PC-3 (cell line): Measurements from ENCODE around the gene CSF1. TPM values are rescaled to one million over a fixed set of nuclear protein-coding genes. Genes with fewer than 3 reads are reported as not detected.

ENCODE experiments used
- ATAC-seq: fragments of 200-7000 bp; cut with Tn5 transposase; 2 replicates; pipeline ENCODE4 v1.9.1; 2020; ENCODE audit warnings: mild to moderate bottlenecking, moderate library complexity
- BruUV-seq: library from RNA; stranded (reverse); fragments of 400-500 nt; replicated peaks from 2 replicates; lab custom pipeline; 2021; lab: Mats Ljungman, UMichigan
- CTCF ChIA-PET: fragments of 300-600 bp; sonication (Branson Sonifier 250); formaldehyde crosslinking; loops from one replicate; lab custom pipeline; 2022; ENCODE audit warnings: antibody characterized with exemption; lab: Charles Lee
- POLR2A ChIA-PET: fragments of 300-600 bp; sonication (Branson Sonifier 250); formaldehyde crosslinking; loops from one replicate; lab custom pipeline; 2022; ENCODE audit warnings: antibody characterized with exemption; ENCODE audit not compliant: unreplicated experiment; lab: Charles Lee
- DNase-seq: peaks from one replicate; pipeline ENCODE4 v3.0.0-alpha.2; 2015
- H2AFZ ChIP-seq: fragments of 300-600 bp; sonication (generic); 2 replicates; pipeline ENCODE4 v1.6.0; 2016; ENCODE audit warnings: antibody characterized with exemption, low read length
- H3F3A ChIP-seq: fragments of 300-600 bp; sonication (generic); one replicate; pipeline ENCODE4 v1.6.0; 2017; ENCODE audit warnings: antibody characterized with exemption, low read length, control low read depth, mild to moderate bottlenecking; ENCODE audit not compliant: unreplicated experiment
- H3K27ac ChIP-seq: fragments of 300-600 bp; sonication (generic); 2 replicates; pipeline ENCODE4 v1.5.1; 2016; ENCODE audit warnings: mild to moderate bottlenecking, low read length
- H3K27me3 ChIP-seq: fragments of 300-600 bp; sonication (generic); 2 replicates; pipeline ENCODE4 v1.6.1; 2016; ENCODE audit warnings: low read length, mixed read lengths
- H3K36me3 ChIP-seq: fragments of 300-600 bp; sonication (generic); 2 replicates; pipeline ENCODE4 v1.6.1; 2016; ENCODE audit warnings: low read depth, mixed run types, low read length, mixed read lengths
- H3K4me1 ChIP-seq: fragments of 300-600 bp; sonication (generic); 2 replicates; pipeline ENCODE4 v1.5.1; 2016; ENCODE audit warnings: low read length; ENCODE audit not compliant: insufficient read depth
- H3K4me2 ChIP-seq: fragments of 300-600 bp; sonication (generic); 2 replicates; pipeline ENCODE4 v1.6.0; 2016; ENCODE audit warnings: low read length
- H3K4me3 ChIP-seq: fragments of 300-600 bp; sonication (generic); 2 replicates; pipeline ENCODE4 v1.5.1; 2016; ENCODE audit warnings: mild to moderate bottlenecking, low read length, mixed read lengths
- H3K79me2 ChIP-seq: fragments of 300-600 bp; sonication (generic); 2 replicates; pipeline ENCODE4 v1.6.1; 2017; ENCODE audit warnings: low read length, mixed read lengths
- H3K9ac ChIP-seq: fragments of 300-600 bp; sonication (generic); 2 replicates; pipeline ENCODE4 v1.6.0; 2016; ENCODE audit warnings: mild to moderate bottlenecking, low read length
- H3K9me2 ChIP-seq: fragments of 300-600 bp; sonication (generic); replicated peaks from 2 replicates; pipeline ENCODE4 v1.6.1; 2016; ENCODE audit warnings: mixed run types, low read length, mixed read lengths
- H3K9me3 ChIP-seq: fragments of 300-600 bp; sonication (generic); 2 replicates; pipeline ENCODE4 v1.6.1; 2016; ENCODE audit warnings: low read length, mixed read lengths
- H4K20me1 ChIP-seq: fragments of 300-600 bp; sonication (generic); 2 replicates; pipeline ENCODE4 v1.6.1; 2016; ENCODE audit warnings: low read length, mixed read lengths
- EZH2 ChIP-seq: fragments of 300-600 bp; sonication (generic); IDR thresholded peaks from one replicate; pipeline ENCODE4 v1.6.1; 2017; ENCODE audit warnings: antibody characterized with exemption, mild to moderate bottlenecking, low read length; ENCODE audit not compliant: unreplicated experiment
- EZH2phosphoT487 ChIP-seq: fragments of 300-600 bp; sonication (generic); IDR thresholded peaks from 2 replicates; pipeline ENCODE4 v1.6.1; 2018; ENCODE audit warnings: mild to moderate bottlenecking, antibody characterized with exemption, low read length, borderline replicate concordance
- intact Hi-C: fragments of 100-400 bp; cut with micrococcal nuclease; formaldehyde crosslinking; loops from 2 replicates; pipeline ENCODE4 v1.9.0; 2023
- total RNA-seq: library from RNA; depleted of rRNA; stranded (reverse); fragments of >200 nt; gene quantifications from 2 replicates; pipeline ENCODE4 v1.2.3, GENCODE V29; 2014
- TF ChIP-seq, protein P1 (sequence below): fragments of 300-600 bp; sonication (generic); conservative IDR thresholded peaks from 2 replicates; pipeline ENCODE4 v1.5.1; 2017; ENCODE audit warnings: antibody characterized with exemption, low read depth, mild to moderate bottlenecking, low read length

CSF1 gene
- total RNA-seq, 1 experiment from 2014 or later, result 2.0 TPM

DNA sequence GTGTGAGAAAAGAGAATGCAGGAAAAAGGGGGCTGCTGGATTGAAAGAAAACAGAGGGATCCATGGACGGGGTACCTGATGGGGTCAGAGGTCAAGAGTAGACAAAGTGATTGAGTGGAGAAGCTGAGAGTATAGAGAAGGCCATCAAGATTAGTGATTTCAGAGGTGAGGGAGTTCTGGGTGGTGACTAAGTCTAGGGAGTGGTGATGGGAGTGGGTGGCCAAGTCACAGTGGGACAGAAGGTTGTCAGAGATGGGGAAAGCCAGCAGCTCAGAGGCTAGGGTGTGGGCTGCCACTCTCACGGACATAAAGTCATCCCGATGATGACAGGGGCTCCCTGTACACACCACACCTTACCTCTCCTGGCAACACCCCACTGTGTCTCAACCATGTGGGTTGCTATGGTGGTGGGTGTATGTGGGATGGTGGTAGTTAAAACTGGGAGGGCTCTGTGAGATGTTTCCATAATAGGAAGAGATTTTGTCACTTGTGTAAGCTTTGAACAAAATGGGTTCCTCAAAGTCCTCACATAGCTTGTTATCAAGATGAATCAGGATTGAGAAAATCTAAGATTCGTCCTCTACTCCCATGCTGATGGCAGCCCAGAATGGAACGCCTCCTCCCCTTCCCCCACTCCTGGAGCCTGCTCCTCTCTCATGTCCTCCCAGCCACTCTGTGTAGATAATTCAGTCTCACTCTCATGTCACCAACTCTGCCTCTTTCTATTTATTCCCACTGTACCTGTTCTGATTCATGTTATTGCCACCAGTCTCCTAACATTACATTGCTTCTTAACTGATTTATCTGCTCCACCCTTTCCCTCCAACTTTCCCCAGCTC lies 20.3 kb upstream of the CSF1 start:
- no peak for ATAC-seq
- Histone ChIP-seq H3K4me1 (no peaks in the 10 kb centered on the region), H3K4me3 (no peak overlapping the region), H2AFZ (no peak overlapping the region), H3K27me3 (no peaks in the 10 kb centered on the region), H4K20me1 (no peaks in the 10 kb centered on the region), H3K27ac (no peak overlapping the region), H3F3A (no peaks in the 10 kb centered on the region), H3K9ac (no peak overlapping the region), H3K79me2 (no peaks in the 10 kb centered on the region), H3K4me2 (no peak overlapping the region), H3K36me3 (no peaks in the 10 kb centered on the region), H3K9me3 (no peaks in the 10 kb centered on the region), H3K9me2 (no peaks in the 10 kb centered on the region)
- no peak for DNase-seq
- CTCF ChIA-PET, result no interaction called here
- POLR2A ChIA-PET, result no interaction called here
- TF ChIP-seq EZH2phosphoT487 (no peak), EZH2 (no peak)
- TF ChIP-seq, protein P1, sequence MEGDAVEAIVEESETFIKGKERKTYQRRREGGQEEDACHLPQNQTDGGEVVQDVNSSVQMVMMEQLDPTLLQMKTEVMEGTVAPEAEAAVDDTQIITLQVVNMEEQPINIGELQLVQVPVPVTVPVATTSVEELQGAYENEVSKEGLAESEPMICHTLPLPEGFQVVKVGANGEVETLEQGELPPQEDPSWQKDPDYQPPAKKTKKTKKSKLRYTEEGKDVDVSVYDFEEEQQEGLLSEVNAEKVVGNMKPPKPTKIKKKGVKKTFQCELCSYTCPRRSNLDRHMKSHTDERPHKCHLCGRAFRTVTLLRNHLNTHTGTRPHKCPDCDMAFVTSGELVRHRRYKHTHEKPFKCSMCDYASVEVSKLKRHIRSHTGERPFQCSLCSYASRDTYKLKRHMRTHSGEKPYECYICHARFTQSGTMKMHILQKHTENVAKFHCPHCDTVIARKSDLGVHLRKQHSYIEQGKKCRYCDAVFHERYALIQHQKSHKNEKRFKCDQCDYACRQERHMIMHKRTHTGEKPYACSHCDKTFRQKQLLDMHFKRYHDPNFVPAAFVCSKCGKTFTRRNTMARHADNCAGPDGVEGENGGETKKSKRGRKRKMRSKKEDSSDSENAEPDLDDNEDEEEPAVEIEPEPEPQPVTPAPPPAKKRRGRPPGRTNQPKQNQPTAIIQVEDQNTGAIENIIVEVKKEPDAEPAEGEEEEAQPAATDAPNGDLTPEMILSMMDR, result no peak
- intact Hi-C loops, result no loop called here
- no TSS peak for BruUV-seq

DNA sequence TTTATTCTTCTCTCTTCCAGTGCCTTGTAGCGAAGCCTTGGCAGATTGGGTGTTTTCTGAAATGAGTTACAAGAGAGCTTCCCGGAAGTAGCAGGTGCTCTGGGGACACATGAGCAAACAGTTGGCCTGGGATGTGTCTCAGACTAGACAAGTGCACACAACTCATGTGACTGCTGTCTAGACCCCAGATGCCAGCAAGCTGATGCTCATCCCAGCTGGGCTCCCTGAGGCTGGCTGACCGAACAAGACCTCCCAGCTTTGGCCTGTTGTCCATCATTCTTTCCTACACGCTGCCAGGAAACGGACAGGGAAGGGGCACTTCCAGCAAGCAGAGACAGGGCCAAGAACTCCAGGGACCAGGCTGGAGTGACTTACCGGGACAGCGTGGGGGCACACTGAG lies 18.7 kb upstream of the CSF1 start:
- DNase-seq (no peak), ATAC-seq (no peak)
- ChIA-PET CTCF (no interaction called here), POLR2A (no interaction called here)
- no peaks in the 10 kb centered on the region for H3K9me2 ChIP-seq
- H3K79me2 ChIP-seq, result no peaks in the 10 kb centered on the region
- H3K4me3 ChIP-seq, result no peak overlapping the region
- no peaks in the 10 kb centered on the region for H3K9me3 ChIP-seq
- H3K4me2 ChIP-seq, result no peak overlapping the region
- H3K27me3 ChIP-seq, result no peaks in the 10 kb centered on the region
- TF ChIP-seq EZH2 (no peak), EZH2phosphoT487 (no peak)
- TF ChIP-seq, protein P1, result no peak
- no peaks in the 10 kb centered on the region for H3F3A ChIP-seq
- peaks cover 8% of the 10 kb centered on the region; the same call in 1 of the 2 replicates for H3K4me1 ChIP-seq
- intact Hi-C loops, result no loop called here
- no TSS peak for BruUV-seq
- H3K36me3 ChIP-seq, result no peaks in the 10 kb centered on the region
- no peaks in the 10 kb centered on the region for H4K20me1 ChIP-seq
- no peak overlapping the region for H3K9ac ChIP-seq
- H3K27ac ChIP-seq, result no peak overlapping the region
- no peak overlapping the region for H2AFZ ChIP-seq
